OCI-LY7 (cell line): Measurements from ENCODE around the gene HRAS. TPM values are rescaled to one million over a fixed set of nuclear protein-coding genes. Genes with fewer than 3 reads are reported as not detected.

Experiments
- BruUV-seq: library from RNA; stranded (reverse); fragments of 400-500 nt; replicated peaks from 2 replicates; lab custom pipeline; 2021; lab: Mats Ljungman, UMichigan
- CTCF ChIA-PET: fragments of 300-600 bp; sonication (Branson Sonifier 250); formaldehyde crosslinking; loops from one replicate; lab custom pipeline; 2022; ENCODE audit warnings: antibody characterized with exemption; ENCODE audit not compliant: unreplicated experiment; lab: Charles Lee
- POLR2A ChIA-PET: fragments of 300-600 bp; sonication (Branson Sonifier 250); formaldehyde crosslinking; loops from one replicate; lab custom pipeline; 2022; ENCODE audit warnings: antibody characterized with exemption; lab: Charles Lee
- DNase-seq: peaks from one replicate; pipeline ENCODE4 v3.0.0-alpha.2; 2015; ENCODE audit warnings: low spot score
- H2AFZ ChIP-seq: fragments of 200-600 bp; sonication (generic), shearing (Covaris generic); 2 replicates; pipeline ENCODE4 v1.6.1; 2014; ENCODE audit warnings: mild to moderate bottlenecking, antibody characterized with exemption, low read length, moderate library complexity
- H3K27ac ChIP-seq: fragments of 200-600 bp; sonication (generic); 2 replicates; pipeline ENCODE4 v1.5.1; 2014; ENCODE audit warnings: mixed run types, low read depth, mild to moderate bottlenecking, moderate library complexity, low read length, inconsistent platforms; ENCODE audit not compliant: poor library complexity, severe bottlenecking
- H3K36me3 ChIP-seq: fragments of 200-600 bp; sonication (generic); 2 replicates; pipeline ENCODE4 v1.6.1; 2014; ENCODE audit warnings: mild to moderate bottlenecking, antibody characterized with exemption, low read length, moderate library complexity, mixed read lengths; ENCODE audit not compliant: insufficient read depth
- H3K4me1 ChIP-seq: fragments of 200-600 bp; sonication (generic); 2 replicates; pipeline ENCODE4 v1.5.1; 2014; ENCODE audit warnings: mild to moderate bottlenecking, low read length; ENCODE audit not compliant: insufficient read depth, poor library complexity, severe bottlenecking
- H3K4me2 ChIP-seq: fragments of 200-600 bp; sonication (generic); 2 replicates; pipeline ENCODE4 v1.6.1; 2014; ENCODE audit warnings: mild to moderate bottlenecking, low read length
- H3K4me3 ChIP-seq: fragments of 200-600 bp; sonication (generic); 2 replicates; pipeline ENCODE4 v1.5.1; 2014; ENCODE audit warnings: mild to moderate bottlenecking, low read depth, low read length; ENCODE audit not compliant: poor library complexity, severe bottlenecking
- H3K79me2 ChIP-seq: fragments of 200-600 bp; sonication (generic); 2 replicates; pipeline ENCODE4 v1.6.1; 2016; ENCODE audit warnings: low read depth, mild to moderate bottlenecking, low read length, moderate library complexity, mixed read lengths; ENCODE audit not compliant: insufficient read depth
- H3K9me2 ChIP-seq: fragments of 200-600 bp; sonication (generic); 2 replicates; pipeline ENCODE4 v1.6.1; 2016; ENCODE audit warnings: mild to moderate bottlenecking, low read length, mixed read lengths; ENCODE audit not compliant: insufficient read depth
- H3K9me3 ChIP-seq: fragments of 200-600 bp; sonication (generic); 2 replicates; pipeline ENCODE4 v1.6.1; 2014; ENCODE audit warnings: mild to moderate bottlenecking, mixed run types, low read length, mixed read lengths
- H4K20me1 ChIP-seq: fragments of 200-600 bp; sonication (generic); 2 replicates; pipeline ENCODE4 v1.6.1; 2014; ENCODE audit warnings: mild to moderate bottlenecking, antibody characterized with exemption, low read length, moderate library complexity, mixed read lengths; ENCODE audit not compliant: insufficient read depth
- CTCF ChIP-seq: fragments of 200-600 bp; sonication (generic); conservative IDR thresholded peaks from 2 replicates; pipeline ENCODE4 v1.5.1; 2014; ENCODE audit warnings: mild to moderate bottlenecking, antibody characterized with exemption, low read length, moderate library complexity, mixed read lengths
- EZH2phosphoT487 ChIP-seq: fragments of 200-600 bp; sonication (generic); IDR thresholded peaks from 2 replicates; pipeline ENCODE4 v1.6.1; 2018; ENCODE audit warnings: low read depth, borderline replicate concordance, mild to moderate bottlenecking, mixed run types, antibody characterized with exemption, low read length, moderate library complexity, mixed read lengths
- intact Hi-C: fragments of 100-400 bp; cut with micrococcal nuclease; formaldehyde crosslinking; loops from one replicate; pipeline ENCODE4 v1.10.0; 2022; ENCODE audit not compliant: unreplicated experiment
- microRNA-seq: library from miRNA; unstranded; fragments of <30 nt; microRNA quantifications from one replicate; pipeline ENCODE4 v1.2.0, GENCODE V29; 2022; ENCODE audit warnings: borderline replicate concordance
- small RNA-seq: library from RNA; depleted of rRNA; stranded (forward); fragments of <200 nt; gene quantifications from one replicate; pipeline ENCODE3, GENCODE V24; 2014
- total RNA-seq, 2 experiments: library from RNA; depleted of rRNA in 1 of 2; stranded (reverse); fragments of >200 nt in 1 of 2; shearing (Covaris generic) in 1 of 2; gene quantifications; 2 replicates each; pipeline ENCODE4 v1.2.3, GENCODE V29; 2014 to 2022

The HRAS gene
- total RNA-seq, 2 experiments from 2014 or later = 46.9 to 53.0 TPM

GRCh38 chr11:486189-486588, 49.2 kb downstream of the HRAS start:
- Histone ChIP-seq H2AFZ (no peak overlapping the region), H3K79me2 (no peaks in the 10 kb centered on the region), H4K20me1 (no peaks in the 10 kb centered on the region), H3K4me1 (no peaks in the 10 kb centered on the region), H3K4me3 (no peak overlapping the region), H3K9me3 (no peaks in the 10 kb centered on the region), H3K36me3 (no peaks in the 10 kb centered on the region), H3K27ac (no peak overlapping the region), H3K4me2 (no peak overlapping the region), H3K9me2 (no peaks in the 10 kb centered on the region)
- ChIA-PET POLR2A (no interaction called here), CTCF (no interaction called here)
- no peak for TF ChIP-seq EZH2phosphoT487
- no peak for TF ChIP-seq CTCF
- no peak for DNase-seq
- BruUV-seq = no TSS peak
- intact Hi-C loops = no loop called here

GRCh38 chr11:484616-485015, 50.8 kb downstream of the HRAS start:
- no peaks in the 10 kb centered on the region for H3K4me1 ChIP-seq
- no peak overlapping the region for H3K4me2 ChIP-seq
- H2AFZ ChIP-seq = no peak overlapping the region
- ChIA-PET CTCF (no interaction called here), POLR2A (no interaction called here)
- no peak for DNase-seq
- no peaks in the 10 kb centered on the region for H3K36me3 ChIP-seq
- no peak for TF ChIP-seq CTCF
- TF ChIP-seq EZH2phosphoT487 = no peak
- H3K27ac ChIP-seq = no peak overlapping the region
- BruUV-seq = no TSS peak
- H3K4me3 ChIP-seq = no peak overlapping the region
- intact Hi-C loops = no loop called here
- no peaks in the 10 kb centered on the region for H3K79me2 ChIP-seq
- no peaks in the 10 kb centered on the region for H3K9me2 ChIP-seq
- H4K20me1 ChIP-seq = no peaks in the 10 kb centered on the region
- no peaks in the 10 kb centered on the region for H3K9me3 ChIP-seq

Small RNA genes lying within 50 kb of the gene (microRNA-seq; reads per million reads assigned to microRNA genes)
- gene MIR210 = 778 reads per million, percentile 82 among the genes with 10 or more reads in this experiment

Small RNA genes lying within 50 kb of the gene (small RNA-seq; reads per million reads assigned to genes)
- 17.7 reads per million, percentile 97 among the genes with 10 or more reads in this experiment for gene MIR210

Other genes starting within 250 kb of the HRAS start
- gene PGGHG, start 246.4 kb downstream of the HRAS start, total RNA-seq (2014; rRNA removed; shearing (Covaris generic)) = 6.3 and 7.0 TPM in 2 replicates
- 0.93 and 1.2 TPM in 2 replicates for gene PGGHG, start 246.4 kb downstream of the HRAS start, total RNA-seq (2022)
- not detected in 2 replicates for gene IFITM5, start 236.1 kb downstream of the HRAS start, total RNA-seq (2014; rRNA removed; shearing (Covaris generic))
- not detected in 2 replicates for gene IFITM5, start 236.1 kb downstream of the HRAS start, total RNA-seq (2022)
- 9.5 and 22.1 TPM in 2 replicates for gene IFITM2, start 227.8 kb downstream of the HRAS start, total RNA-seq (2014; rRNA removed; shearing (Covaris generic))
- 110 and 117 TPM in 2 replicates for gene IFITM2, start 227.8 kb downstream of the HRAS start, total RNA-seq (2022)
- 30.3 and 36.4 TPM in 2 replicates for gene IFITM1, start 221.5 kb downstream of the HRAS start, total RNA-seq (2014; rRNA removed; shearing (Covaris generic))
- 72.4 TPM in 2 replicates for gene IFITM1, start 221.5 kb downstream of the HRAS start, total RNA-seq (2022)
- gene IFITM3, start 214.7 kb downstream of the HRAS start, total RNA-seq (2014; rRNA removed; shearing (Covaris generic)) = 0.95 and 1.5 TPM in 2 replicates
- gene IFITM3, start 214.7 kb downstream of the HRAS start, total RNA-seq (2022) = 1.5 and 2.2 TPM in 2 replicates
- gene B4GALNT4, start 166.1 kb downstream of the HRAS start, total RNA-seq (2014; rRNA removed; shearing (Covaris generic)) = not detected in 2 replicates
- gene B4GALNT4, start 166.1 kb downstream of the HRAS start, total RNA-seq (2022) = not detected in 2 replicates
- gene PKP3, start 141.4 kb downstream of the HRAS start, total RNA-seq (2014; rRNA removed; shearing (Covaris generic)) = not detected in 2 replicates
- not detected in 2 replicates for gene PKP3, start 141.4 kb downstream of the HRAS start, total RNA-seq (2022)
- gene SIGIRR, start 120.6 kb downstream of the HRAS start, total RNA-seq (2014; rRNA removed; shearing (Covaris generic)) = 36.9 and 57.2 TPM in 2 replicates
- 25.3 and 29.2 TPM in 2 replicates for gene SIGIRR, start 120.6 kb downstream of the HRAS start, total RNA-seq (2022)
- 22.2 and 25.7 TPM in 2 replicates for gene ANO9, start 93.6 kb downstream of the HRAS start, total RNA-seq (2014; rRNA removed; shearing (Covaris generic))
- 27.6 and 28.2 TPM in 2 replicates for gene ANO9, start 93.6 kb downstream of the HRAS start, total RNA-seq (2022)
- gene PTDSS2, start 85.3 kb downstream of the HRAS start, total RNA-seq (2014; rRNA removed; shearing (Covaris generic)) = 19.6 and 27.8 TPM in 2 replicates
- gene PTDSS2, start 85.3 kb downstream of the HRAS start, total RNA-seq (2022) = 30.3 and 32.7 TPM in 2 replicates
- 57.1 and 65.7 TPM in 2 replicates for gene RNH1, start 28.3 kb downstream of the HRAS start, total RNA-seq (2014; rRNA removed; shearing (Covaris generic))
- gene RNH1, start 28.3 kb downstream of the HRAS start, total RNA-seq (2022) = 48.8 and 65.5 TPM in 2 replicates
- gene LRRC56, start 2.0 kb upstream of the HRAS start, total RNA-seq (2014; rRNA removed; shearing (Covaris generic)) = 1.2 and 1.6 TPM in 2 replicates
- gene LRRC56, start 2.0 kb upstream of the HRAS start, total RNA-seq (2022) = 1.5 and 2.5 TPM in 2 replicates
- 4.7 and 7.5 TPM in 2 replicates for gene LMNTD2, start 25.2 kb upstream of the HRAS start, total RNA-seq (2014; rRNA removed; shearing (Covaris generic))
- gene LMNTD2, start 25.2 kb upstream of the HRAS start, total RNA-seq (2022) = 16.9 and 17.7 TPM in 2 replicates
- gene RASSF7, start 25.4 kb upstream of the HRAS start, total RNA-seq (2014; rRNA removed; shearing (Covaris generic)) = 18.0 and 22.1 TPM in 2 replicates
- gene RASSF7, start 25.4 kb upstream of the HRAS start, total RNA-seq (2022) = 11.8 and 15.1 TPM in 2 replicates
- 23.3 and 25.6 TPM in 2 replicates for gene PHRF1, start 40.9 kb upstream of the HRAS start, total RNA-seq (2014; rRNA removed; shearing (Covaris generic))
- 43.8 and 45.4 TPM in 2 replicates for gene PHRF1, start 40.9 kb upstream of the HRAS start, total RNA-seq (2022)
- gene IRF7, start 80.4 kb upstream of the HRAS start, total RNA-seq (2014; rRNA removed; shearing (Covaris generic)) = 18.7 and 20.9 TPM in 2 replicates
- 15.8 and 16.6 TPM in 2 replicates for gene IRF7, start 80.4 kb upstream of the HRAS start, total RNA-seq (2022)
- not detected in 2 replicates for gene CDHR5, start 89.4 kb upstream of the HRAS start, total RNA-seq (2014; rRNA removed; shearing (Covaris generic))
- gene CDHR5, start 89.4 kb upstream of the HRAS start, total RNA-seq (2022) = not detected in 2 replicates
- gene SCT, start 91.6 kb upstream of the HRAS start, total RNA-seq (2014; rRNA removed; shearing (Covaris generic)) = not detected in 2 replicates
- not detected in 2 replicates for gene SCT, start 91.6 kb upstream of the HRAS start, total RNA-seq (2022)
- 0.16 and 2.2 TPM in 2 replicates for gene DRD4, start 101.7 kb upstream of the HRAS start, total RNA-seq (2014; rRNA removed; shearing (Covaris generic))
- 3.1 and 3.5 TPM in 2 replicates for gene DRD4, start 101.7 kb upstream of the HRAS start, total RNA-seq (2022)
- gene DEAF1, start 159.6 kb upstream of the HRAS start, total RNA-seq (2014; rRNA removed; shearing (Covaris generic)) = 35.6 and 42.7 TPM in 2 replicates
- gene DEAF1, start 159.6 kb upstream of the HRAS start, total RNA-seq (2022) = 63.0 and 66.2 TPM in 2 replicates
- 52.8 and 56.8 TPM in 2 replicates for gene TMEM80, start 160.2 kb upstream of the HRAS start, total RNA-seq (2014; rRNA removed; shearing (Covaris generic))
- gene TMEM80, start 160.2 kb upstream of the HRAS start, total RNA-seq (2022) = 51.6 and 52.7 TPM in 2 replicates
- gene EPS8L2, start 170.7 kb upstream of the HRAS start, total RNA-seq (2014; rRNA removed; shearing (Covaris generic)) = 3.8 and 4.8 TPM in 2 replicates
- 7.1 and 9.3 TPM in 2 replicates for gene EPS8L2, start 170.7 kb upstream of the HRAS start, total RNA-seq (2022)
- 209 and 226 TPM in 2 replicates for gene TALDO1, start 211.9 kb upstream of the HRAS start, total RNA-seq (2014; rRNA removed; shearing (Covaris generic))
- 172 and 195 TPM in 2 replicates for gene TALDO1, start 211.9 kb upstream of the HRAS start, total RNA-seq (2022)
- 73.3 and 109 TPM in 2 replicates for gene GATD1, start 241.9 kb upstream of the HRAS start, total RNA-seq (2014; rRNA removed; shearing (Covaris generic))
- 117 and 141 TPM in 2 replicates for gene GATD1, start 241.9 kb upstream of the HRAS start, total RNA-seq (2022)